Stimulated activated memory B cell treated with anti-CD40 and anti-IgM and Interleukin-4, amounts not matched to agents 10 μg/mL and 1 μg/mL and 100 μg/mL, for 72 hours (primary cell): ENCODE results near the gene SNAPIN.
"Not testable (repeated sequence)": the region's sequence is repeated elsewhere in the genome, so short reads cannot be mapped to it uniquely, and the experiment has no call there.

Experiments
- ATAC-seq: fragments of 150-1000 bp; cut with Tn5 transposase; 2 replicates; pipeline ENCODE4 v1.10.0; 2021
- H3K27ac Mint-ChIP-seq: one replicate; pipeline ENCODE4 v1.8.0; 2022; ENCODE audit warnings: mild to moderate bottlenecking, mixed read lengths
- H3K27me3 Mint-ChIP-seq: one replicate; pipeline ENCODE4 v1.8.0; 2022; ENCODE audit warnings: mixed read lengths
- H3K36me3 Mint-ChIP-seq: one replicate; pipeline ENCODE4 v1.8.0; 2022; ENCODE audit warnings: mixed read lengths
- H3K4me1 Mint-ChIP-seq: one replicate; pipeline ENCODE4 v1.8.0; 2022; ENCODE audit warnings: mixed read lengths
- H3K4me3 Mint-ChIP-seq: one replicate; pipeline ENCODE4 v1.8.0; 2022; ENCODE audit warnings: mild to moderate bottlenecking, moderate library complexity, mixed read lengths
- H3K9me3 Mint-ChIP-seq: one replicate; pipeline ENCODE4 v1.8.0; 2022; ENCODE audit warnings: mixed read lengths

The SNAPIN gene

DNA sequence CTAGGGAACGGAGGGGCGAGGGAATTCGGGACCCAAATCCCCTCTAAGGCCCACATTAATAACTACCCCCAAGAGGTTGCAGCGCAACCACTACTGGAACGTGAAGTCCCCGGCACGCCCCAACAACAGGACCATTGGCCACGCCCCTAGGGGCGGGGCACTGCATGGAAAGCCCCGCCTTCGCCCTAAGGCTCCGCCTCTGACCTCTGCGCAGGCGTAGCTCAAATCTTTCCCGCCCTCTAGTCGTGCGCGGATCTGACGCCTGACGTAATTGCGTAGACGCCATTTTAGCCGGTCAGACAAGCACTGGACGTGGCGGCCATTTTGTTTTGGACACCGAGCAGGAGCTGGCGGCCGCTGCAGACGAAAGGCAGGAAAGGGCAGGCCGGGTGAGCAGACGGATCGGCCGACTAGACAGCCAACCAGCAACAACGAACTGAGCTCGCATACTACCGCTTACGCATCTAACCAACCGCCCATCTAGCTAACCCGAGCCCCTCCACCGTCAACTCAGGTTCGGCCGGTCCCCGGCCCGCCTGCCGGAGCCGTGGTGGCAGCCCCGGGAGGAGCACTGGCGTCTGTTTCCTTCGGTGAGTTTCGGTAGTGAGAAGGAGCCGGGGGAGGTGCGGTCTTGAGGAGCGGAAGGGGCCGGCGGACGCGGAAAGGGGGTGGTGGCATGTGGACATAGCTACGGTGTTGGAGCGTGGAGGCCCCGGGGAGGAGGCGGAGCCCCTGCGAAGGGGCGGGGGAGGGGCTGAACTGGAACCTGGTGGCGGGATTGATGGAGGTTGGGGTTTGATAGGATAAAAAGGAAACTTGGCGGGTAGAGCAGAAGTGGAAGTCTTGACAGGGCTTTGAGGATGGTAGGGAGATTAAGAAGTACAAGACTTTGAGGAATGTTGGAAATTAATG is 24.5 kb upstream of the SNAPIN start, which contains the start of gene CHTOP:
CHTOP (plus strand) TSS at position 313 of the 912 bp plus-strand sequence. CDS start 2,523 bp downstream, outside the sequence.
- peak; percentile 97 for ATAC-seq
- peak within 1 kb of the TSS; percentile 93 for H3K4me3 Mint-ChIP-seq
- peaks cover 4% of the 10 kb centered on the region for H3K9me3 Mint-ChIP-seq
- H3K27me3 Mint-ChIP-seq, result no peaks in the 10 kb centered on the region
- peaks cover 31% of the 10 kb centered on the region for H3K36me3 Mint-ChIP-seq
- H3K27ac Mint-ChIP-seq, result peak within 1 kb of the TSS; percentile 99
- H3K4me1 Mint-ChIP-seq, result peaks cover 41% of the 10 kb centered on the region

DNA sequence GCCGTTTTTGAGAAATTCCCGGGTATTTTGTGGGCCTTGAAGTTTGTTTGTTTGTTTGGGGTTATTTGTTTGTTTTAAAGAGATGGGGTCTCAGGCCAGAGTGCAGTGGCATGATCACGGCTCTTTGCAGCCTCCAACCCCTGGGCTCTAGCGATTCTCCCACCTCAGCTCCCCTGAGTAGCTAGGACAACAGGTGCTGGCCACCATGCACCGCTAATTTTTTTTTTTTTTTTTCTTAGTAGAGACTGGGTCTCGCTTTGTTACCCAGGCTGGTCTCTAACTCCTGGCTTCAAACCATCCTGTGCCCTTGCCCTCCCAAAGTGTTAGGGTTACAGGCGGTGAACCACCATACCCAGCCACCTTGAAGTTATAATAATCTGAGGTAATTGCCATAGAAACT is 22.6 kb upstream of the SNAPIN start:
- no peak for ATAC-seq
- Mint-ChIP-seq H3K4me3 (peak overlapping the region; percentile 93), H3K27ac (peak overlapping the region; percentile 99), H3K9me3 (peaks cover 4% of the 10 kb centered on the region), H3K27me3 (no peaks in the 10 kb centered on the region), H3K4me1 (peaks cover 34% of the 10 kb centered on the region), H3K36me3 (peaks cover 31% of the 10 kb centered on the region)

DNA sequence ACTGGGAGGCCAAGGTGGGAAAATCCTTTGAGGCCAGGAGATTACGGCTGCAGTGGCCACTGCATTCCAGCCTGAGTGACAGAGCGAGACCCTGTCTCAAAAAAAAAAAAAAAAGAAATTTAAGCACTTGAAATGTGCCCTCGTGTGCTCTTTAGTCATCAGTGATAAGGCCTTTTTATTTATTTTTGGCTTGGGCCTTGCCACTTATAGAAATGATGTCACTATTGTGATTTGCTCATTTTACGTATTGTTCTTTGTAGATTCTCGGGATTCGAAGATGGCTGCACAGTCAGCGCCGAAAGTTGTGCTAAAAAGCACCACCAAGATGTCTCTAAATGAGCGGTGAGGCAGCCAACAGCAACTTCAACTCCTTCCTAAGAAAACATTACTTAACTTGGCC is 22.2 kb upstream of the SNAPIN start:
- ATAC-seq, result no peak
- Mint-ChIP-seq H3K27ac (no peak overlapping the region), H3K9me3 (peaks cover 4% of the 10 kb centered on the region), H3K27me3 (no peaks in the 10 kb centered on the region), H3K36me3 (peaks cover 34% of the 10 kb centered on the region), H3K4me3 (no peak overlapping the region), H3K4me1 (peaks cover 34% of the 10 kb centered on the region)

DNA sequence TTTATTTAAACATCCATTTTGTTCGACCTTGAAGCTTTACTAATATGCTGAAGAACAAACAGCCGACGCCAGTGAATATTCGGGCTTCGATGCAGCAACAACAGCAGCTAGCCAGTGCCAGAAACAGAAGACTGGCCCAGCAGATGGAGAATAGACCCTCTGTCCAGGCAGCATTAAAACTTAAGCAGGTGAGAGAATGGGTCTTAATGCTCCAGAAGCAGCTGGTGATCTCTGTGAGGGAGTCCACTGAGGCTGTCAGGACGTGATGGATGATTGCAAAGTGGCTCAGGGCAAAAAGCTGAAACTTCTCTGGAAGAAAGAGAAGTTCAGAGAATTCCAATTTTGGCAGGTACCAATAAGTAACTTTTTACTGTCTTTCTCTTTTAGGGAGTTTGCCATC is 20.2 kb upstream of the SNAPIN start:
- H3K4me1 Mint-ChIP-seq, result peaks cover 31% of the 10 kb centered on the region

DNA sequence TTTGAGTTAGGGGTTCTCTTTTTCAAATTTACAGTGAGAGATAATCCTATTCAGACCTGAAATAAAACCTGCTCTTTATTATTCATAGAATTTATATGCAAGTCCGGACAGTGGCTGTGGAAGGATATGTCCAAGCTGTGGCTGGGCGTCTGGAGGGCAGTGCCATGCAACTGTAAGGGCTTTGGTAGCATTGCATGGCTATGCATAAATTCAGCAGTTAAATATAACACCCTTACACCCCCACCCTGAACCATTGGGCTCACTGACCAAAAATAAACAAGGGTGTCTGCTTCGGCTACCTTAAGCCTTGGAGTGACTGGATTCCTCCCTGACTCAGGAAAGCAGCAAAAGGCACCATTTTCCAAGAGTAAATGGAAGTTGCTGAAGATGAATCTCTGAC is 19.2 kb upstream of the SNAPIN start:
- H3K27ac Mint-ChIP-seq, result no peak overlapping the region
- peaks cover 36% of the 10 kb centered on the region for H3K4me1 Mint-ChIP-seq
- no peaks in the 10 kb centered on the region for H3K9me3 Mint-ChIP-seq
- H3K36me3 Mint-ChIP-seq, result peaks cover 52% of the 10 kb centered on the region
- H3K4me3 Mint-ChIP-seq, result no peak overlapping the region
- H3K27me3 Mint-ChIP-seq, result no peaks in the 10 kb centered on the region
- ATAC-seq, result no peak

More for the DNA sequence above, 20.2 kb upstream of the SNAPIN start:
- Mint-ChIP-seq H3K27me3 (no peaks in the 10 kb centered on the region), H3K36me3 (peaks cover 47% of the 10 kb centered on the region), H3K9me3 (peaks cover 1% of the 10 kb centered on the region), H3K27ac (peak overlapping the region; percentile 5), H3K4me3 (no peak overlapping the region)
- no peak for ATAC-seq

DNA sequence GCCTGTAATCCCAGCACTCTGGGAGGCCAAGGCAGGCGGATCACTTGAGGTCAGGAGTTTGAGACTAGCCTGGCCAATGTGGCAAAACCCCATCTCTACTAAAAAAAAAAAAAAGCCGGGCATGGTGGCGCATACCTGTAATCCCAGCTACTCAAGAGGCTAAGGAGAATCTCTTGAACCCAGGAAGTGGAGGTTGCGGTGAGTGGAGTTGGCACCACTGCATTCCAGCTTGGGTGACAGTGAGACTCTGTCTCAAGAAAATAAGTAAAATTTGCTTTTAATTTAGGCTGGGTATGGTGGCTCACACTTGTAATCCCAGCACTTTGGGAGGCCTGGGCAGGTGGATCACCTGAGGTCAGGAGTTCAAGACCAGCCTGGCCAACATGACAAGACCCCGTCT is 18.3 kb upstream of the SNAPIN start:
- H3K9me3 Mint-ChIP-seq, H3K27ac Mint-ChIP-seq, H3K4me3 Mint-ChIP-seq, H3K27me3 Mint-ChIP-seq, ATAC-seq: not testable (repeated sequence)
- peaks cover 36% of the 10 kb centered on the region for H3K4me1 Mint-ChIP-seq
- peaks cover 58% of the 10 kb centered on the region for H3K36me3 Mint-ChIP-seq

DNA sequence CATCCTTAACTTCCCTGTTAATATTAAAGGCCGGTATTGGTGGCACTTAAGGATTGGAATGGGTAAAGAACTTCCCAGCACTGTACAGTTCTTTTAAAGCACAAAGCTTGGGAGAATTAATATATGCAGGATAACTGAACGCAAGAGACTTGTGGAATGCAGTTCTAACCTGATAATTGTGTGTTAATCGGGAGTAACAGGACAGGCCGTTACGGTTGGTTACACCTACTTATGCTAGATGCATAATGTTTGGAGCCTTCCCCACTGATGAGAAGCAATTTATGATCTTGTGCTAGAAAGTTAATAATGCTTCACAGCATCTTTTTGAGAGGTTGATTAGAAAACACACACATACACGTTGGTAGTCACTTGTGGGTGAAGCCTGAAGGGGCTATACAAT is 17.6 kb upstream of the SNAPIN start:
- ATAC-seq, result no peak
- Mint-ChIP-seq H3K4me1 (peaks cover 38% of the 10 kb centered on the region), H3K9me3 (no peaks in the 10 kb centered on the region), H3K27me3 (no peaks in the 10 kb centered on the region), H3K36me3 (peaks cover 64% of the 10 kb centered on the region), H3K27ac (no peak overlapping the region), H3K4me3 (no peak overlapping the region)

DNA sequence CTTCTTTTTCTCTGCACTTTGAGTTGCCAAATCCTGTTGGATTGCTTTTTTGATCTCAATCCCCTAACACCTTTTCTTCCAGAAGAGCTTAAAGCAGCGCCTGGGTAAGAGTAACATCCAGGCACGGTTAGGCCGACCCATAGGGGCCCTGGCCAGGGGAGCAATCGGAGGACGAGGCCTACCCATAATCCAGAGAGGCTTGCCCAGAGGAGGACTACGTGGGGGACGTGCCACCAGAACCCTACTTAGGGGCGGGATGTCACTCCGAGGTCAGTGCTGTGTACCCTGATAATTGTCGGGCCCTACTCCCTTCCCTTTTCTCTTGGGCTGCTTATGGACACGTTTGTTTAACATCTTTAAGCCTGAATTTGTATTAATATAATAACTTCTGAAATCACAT is 16.3 kb upstream of the SNAPIN start:
- H3K4me1 Mint-ChIP-seq, result peaks cover 36% of the 10 kb centered on the region
- H3K9me3 Mint-ChIP-seq, result no peaks in the 10 kb centered on the region

DNA sequence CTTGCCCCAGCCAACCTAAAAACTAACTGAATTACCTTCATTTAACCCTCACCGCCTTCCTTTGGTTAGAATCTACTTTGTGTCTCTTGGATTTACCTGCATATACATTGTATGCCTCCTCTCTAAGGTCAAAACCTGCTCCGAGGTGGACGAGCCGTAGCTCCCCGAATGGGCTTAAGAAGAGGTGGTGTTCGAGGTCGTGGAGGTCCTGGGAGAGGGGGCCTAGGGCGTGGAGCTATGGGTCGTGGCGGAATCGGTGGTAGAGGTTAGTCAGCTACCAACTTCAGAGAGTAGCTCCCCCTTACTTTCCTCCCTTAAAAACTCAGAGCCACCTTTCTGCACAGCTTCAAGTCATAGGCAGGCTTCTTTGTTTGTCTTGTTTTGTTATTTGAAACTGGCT is 15.4 kb upstream of the SNAPIN start:
- H3K27me3 Mint-ChIP-seq, result no peaks in the 10 kb centered on the region
- peaks cover 33% of the 10 kb centered on the region for H3K4me1 Mint-ChIP-seq
- peaks cover 66% of the 10 kb centered on the region for H3K36me3 Mint-ChIP-seq
- H3K9me3 Mint-ChIP-seq, result no peaks in the 10 kb centered on the region
- H3K27ac Mint-ChIP-seq, result peak overlapping the region; percentile 2
- H3K4me3 Mint-ChIP-seq, result no peak overlapping the region
- ATAC-seq, result no peak

More for the DNA sequence above, 16.3 kb upstream of the SNAPIN start:
- Mint-ChIP-seq H3K27me3 (no peaks in the 10 kb centered on the region), H3K4me3 (no peak overlapping the region), H3K36me3 (peaks cover 70% of the 10 kb centered on the region), H3K27ac (no peak overlapping the region)
- no peak for ATAC-seq

DNA sequence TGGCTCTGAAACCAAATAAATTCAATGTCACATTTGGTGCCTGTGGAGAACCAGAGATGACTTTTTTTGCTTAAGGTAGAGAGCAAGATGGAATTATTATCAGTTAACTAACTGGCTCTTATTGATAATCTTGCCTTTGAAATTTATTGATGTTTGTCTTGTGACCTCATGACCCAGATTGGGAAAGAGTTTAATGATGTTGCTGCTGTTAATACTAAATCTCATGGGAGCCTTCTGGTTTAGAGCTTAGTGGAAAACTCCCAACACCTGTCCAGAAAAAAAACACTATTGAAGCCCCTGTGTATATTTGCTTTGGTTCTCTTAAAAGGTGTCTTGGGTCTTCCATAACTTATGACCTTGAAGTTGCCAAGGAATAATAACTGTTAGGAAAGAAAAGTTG is 14.7 kb upstream of the SNAPIN start:
- Mint-ChIP-seq H3K36me3 (peaks cover 63% of the 10 kb centered on the region), H3K27me3 (no peaks in the 10 kb centered on the region), H3K4me3 (no peak overlapping the region), H3K4me1 (peaks cover 32% of the 10 kb centered on the region), H3K27ac (peak overlapping the region; percentile 2), H3K9me3 (no peaks in the 10 kb centered on the region)
- no peak for ATAC-seq

DNA sequence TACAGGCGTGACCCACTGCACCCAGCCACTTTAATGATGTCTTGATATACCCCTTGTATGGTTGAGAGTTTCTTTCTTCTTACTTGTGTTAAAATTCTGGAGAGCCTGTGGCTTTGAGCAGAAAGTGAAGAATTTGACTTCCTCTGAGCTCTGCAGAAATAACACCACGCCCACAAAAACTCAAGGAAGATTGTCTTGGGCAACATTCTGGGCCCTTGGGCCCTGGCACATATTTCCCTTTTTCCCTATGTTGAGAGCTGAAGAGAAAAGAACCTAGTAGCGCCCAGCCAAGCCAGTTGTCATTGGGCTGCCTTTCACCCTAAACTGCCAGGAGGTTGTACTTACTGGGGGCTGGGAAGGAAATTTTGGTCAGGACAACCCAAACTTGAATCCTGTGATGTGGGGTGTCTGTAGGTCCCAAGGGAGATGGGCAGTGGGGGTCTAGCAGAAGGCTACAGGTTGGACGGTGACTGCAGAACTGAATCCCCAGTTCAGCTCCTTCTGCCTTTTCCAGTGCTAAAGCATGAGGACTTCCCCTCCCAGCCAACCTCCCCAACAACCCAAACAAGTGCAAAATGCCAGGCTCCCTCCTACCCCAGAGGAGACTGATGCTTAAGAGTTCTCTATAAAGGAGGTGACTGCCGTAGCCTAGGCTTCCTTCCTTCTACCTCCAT is 11.7 kb upstream of the SNAPIN start:
- no peaks in the 10 kb centered on the region for H3K27me3 Mint-ChIP-seq
- no peak for ATAC-seq
- H3K9me3 Mint-ChIP-seq, result no peaks in the 10 kb centered on the region
- H3K4me1 Mint-ChIP-seq, result peaks cover 38% of the 10 kb centered on the region
- no peak overlapping the region for H3K4me3 Mint-ChIP-seq
- H3K36me3 Mint-ChIP-seq, result peaks cover 56% of the 10 kb centered on the region
- H3K27ac Mint-ChIP-seq, result peak overlapping the region; percentile 48

DNA sequence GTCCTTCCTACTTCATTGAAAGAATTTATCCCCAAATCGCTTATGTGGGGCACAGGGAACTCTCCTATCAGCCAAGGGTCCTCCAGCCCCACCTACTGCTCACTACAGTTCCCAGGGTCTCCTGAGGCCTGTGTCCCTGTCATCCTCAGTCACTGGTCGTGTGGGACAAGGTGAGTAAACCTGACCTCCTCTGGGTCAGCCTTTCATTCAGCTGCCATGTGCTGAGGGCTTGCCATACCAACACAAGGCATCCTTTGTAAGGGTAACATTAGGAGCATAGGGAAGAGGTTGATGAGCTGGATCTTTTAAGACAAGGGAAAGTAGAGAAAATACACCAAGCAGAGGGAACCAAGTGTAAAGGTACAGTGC is 11.2 kb upstream of the SNAPIN start:
- ATAC-seq, result no peak
- Mint-ChIP-seq H3K36me3 (peaks cover 51% of the 10 kb centered on the region), H3K9me3 (no peaks in the 10 kb centered on the region), H3K27ac (peak overlapping the region; percentile 48), H3K4me1 (peaks cover 38% of the 10 kb centered on the region), H3K4me3 (no peak overlapping the region), H3K27me3 (no peaks in the 10 kb centered on the region)

DNA sequence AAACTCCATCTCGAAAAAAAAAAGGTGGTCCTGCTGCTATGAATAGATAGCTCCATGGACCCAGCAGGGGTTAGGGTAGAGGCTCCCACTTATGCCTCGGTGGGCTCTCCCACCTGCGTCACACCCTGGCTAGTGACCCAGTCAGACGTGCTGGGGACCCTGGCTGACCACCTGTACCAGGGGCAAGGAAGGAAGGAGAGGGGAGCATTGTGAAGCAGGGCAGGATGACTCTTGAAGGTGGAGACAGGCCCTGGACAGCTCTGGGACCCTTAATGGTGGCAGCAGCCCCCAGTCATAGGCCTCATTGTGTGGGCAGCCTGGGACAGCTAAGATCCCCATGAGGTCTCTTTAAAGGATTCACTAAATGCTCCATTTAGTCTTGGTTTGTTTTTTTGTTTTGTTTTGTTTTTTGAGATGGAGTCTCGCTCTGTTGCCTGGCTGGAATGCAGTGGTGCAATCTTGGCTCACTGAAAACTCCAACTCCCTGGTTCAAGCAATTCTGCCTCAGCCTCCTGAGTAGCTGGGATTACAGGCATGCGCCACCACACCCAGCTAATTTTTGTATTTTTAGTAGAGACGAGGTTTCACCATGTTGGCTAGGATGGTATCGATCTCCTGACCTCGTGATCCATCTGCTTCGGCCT is 10.4 kb upstream of the SNAPIN start:
- Mint-ChIP-seq H3K27ac (peak overlapping the region; percentile 48), H3K9me3 (no peaks in the 10 kb centered on the region), H3K27me3 (no peaks in the 10 kb centered on the region), H3K36me3 (peaks cover 44% of the 10 kb centered on the region), H3K4me3 (no peak overlapping the region), H3K4me1 (peaks cover 34% of the 10 kb centered on the region)
- ATAC-seq, result no peak

DNA sequence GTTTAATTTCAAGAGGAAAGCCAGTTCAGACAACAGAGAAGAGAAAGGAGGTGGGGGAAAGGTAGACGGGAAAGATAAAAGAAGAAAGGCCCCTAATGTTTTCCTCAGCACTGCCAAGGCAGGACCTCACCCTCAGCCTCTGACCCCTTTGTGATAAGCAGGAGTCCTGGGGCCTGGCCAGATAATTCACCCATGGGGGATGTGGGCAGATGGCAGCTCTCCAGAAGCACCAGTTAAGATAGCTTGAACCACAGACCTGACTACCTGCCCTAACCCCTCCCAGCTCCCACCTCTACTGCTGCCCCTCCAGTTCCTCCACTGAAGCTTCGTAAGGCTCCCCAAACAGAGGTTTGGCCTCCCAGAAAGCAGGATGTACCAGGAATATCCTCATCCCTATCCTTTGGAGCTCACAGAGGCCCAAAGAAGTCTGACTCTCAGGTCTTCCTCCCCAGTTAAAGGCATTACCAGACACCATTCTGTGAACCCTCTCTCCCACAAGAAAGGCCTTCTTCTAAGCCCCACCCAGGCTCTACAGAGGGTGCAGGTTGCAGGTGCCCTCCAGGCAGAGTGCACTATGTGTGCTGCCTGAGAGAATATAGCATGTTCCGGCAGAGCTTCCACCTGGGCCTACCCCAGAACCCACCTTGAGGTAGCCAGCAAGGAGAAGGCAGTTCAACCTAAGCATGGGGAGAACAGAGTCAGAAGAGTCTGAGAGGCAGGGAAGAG is 9.2 kb upstream of the SNAPIN start:
- Mint-ChIP-seq H3K27me3 (no peaks in the 10 kb centered on the region), H3K9me3 (no peaks in the 10 kb centered on the region), H3K4me3 (no peak overlapping the region), H3K27ac (peak overlapping the region; percentile 23), H3K36me3 (peaks cover 32% of the 10 kb centered on the region), H3K4me1 (peaks cover 23% of the 10 kb centered on the region)
- ATAC-seq, result no peak

DNA sequence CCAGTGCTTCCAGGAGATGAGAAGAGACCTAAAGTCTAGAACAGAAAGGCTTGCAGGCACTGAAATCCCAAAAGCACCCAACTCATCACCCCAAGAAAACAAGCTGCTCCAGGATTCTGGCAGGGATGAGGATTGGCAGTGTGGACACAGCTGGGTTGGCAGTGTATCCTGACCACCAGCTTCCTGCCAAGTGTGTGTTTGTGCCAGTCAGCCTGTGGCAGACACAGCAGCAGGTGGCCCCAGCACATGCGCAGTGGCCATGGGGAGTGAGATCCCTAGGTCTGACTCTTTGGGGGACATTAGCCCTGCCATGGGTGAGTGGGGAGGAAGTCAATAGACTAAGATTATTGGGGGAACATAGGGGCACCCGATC is 8.7 kb upstream of the SNAPIN start:
- ATAC-seq, result no peak
- Mint-ChIP-seq H3K4me1 (peaks cover 23% of the 10 kb centered on the region), H3K4me3 (no peak overlapping the region), H3K9me3 (no peaks in the 10 kb centered on the region), H3K27me3 (no peaks in the 10 kb centered on the region), H3K27ac (peak overlapping the region; percentile 23), H3K36me3 (peaks cover 27% of the 10 kb centered on the region)
